ENCODE data around the gene HAVCR2.

The HAVCR2 gene

DNA sequence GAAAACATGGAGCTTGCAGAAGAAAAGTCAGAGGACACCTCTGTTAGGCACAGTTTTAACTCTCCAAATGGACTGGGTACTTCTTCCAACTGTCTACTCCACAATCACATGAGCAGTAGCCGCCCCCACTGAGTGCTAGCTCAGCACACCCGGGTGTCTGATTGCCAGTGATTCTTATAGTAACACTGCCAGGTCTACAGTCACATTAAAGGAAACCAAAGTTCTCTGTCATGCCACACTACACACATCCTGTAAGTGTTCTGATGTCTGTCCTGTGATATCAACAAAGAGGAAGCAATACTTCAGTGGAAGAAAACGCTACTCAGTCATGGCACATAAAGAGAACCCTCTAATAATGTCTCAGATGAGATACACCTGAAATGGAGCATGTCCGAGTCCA lies at the start of gene HAVCR2:
Gene HAVCR2 (minus strand): TSS at position 69 of the 400 bp plus-strand sequence. CDS start 61 bp downstream, at position 8.
- DNase-seq, result peak; percentile 54 to 58

GRCh38 chr5:157157293-157157891 lies 48.5 kb upstream of the HAVCR2 start:
- DNase-seq, result no peak

DNA sequence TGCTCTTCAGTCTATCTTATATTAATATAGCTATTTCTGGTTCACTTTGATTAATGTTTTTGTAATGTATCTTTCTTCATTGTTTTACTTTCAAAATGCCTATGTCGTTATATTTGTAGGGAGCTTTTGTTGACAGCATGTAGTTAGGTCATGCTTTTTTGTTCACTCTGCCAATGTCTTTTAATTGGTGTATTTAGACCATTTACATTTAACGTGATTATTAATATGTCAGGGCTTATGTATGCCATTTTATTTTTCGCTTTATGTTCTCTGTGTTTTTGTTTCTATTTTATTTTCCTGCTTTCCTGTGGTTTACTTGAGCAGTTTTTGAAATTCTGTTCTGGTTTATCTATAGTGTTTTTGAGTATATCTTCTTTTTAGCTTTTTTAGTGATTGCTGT lies 46.5 kb upstream of the HAVCR2 start:
- no peak for DNase-seq

DNA sequence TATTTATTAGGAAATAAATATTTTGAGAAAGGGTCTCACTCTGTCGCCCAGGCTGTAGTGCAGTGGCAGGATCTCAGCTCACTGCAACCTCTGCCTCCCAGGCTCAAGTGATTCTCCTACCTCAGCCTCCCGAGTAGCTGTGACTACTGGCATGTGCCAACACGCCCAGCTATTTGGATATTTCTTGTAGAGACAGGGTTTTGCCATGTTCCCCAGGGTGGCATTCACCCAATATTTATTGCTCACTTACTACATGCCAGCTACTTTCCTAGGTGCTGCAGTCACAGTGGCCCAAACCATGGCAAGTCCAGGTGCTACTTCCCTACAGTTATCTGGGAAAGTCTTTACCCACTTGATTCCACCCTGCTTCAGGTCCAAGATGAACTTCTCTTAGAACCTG lies 42.2 kb upstream of the HAVCR2 start:
- no peak for DNase-seq

- peak; percentile 77 to 89 for DNase-seq
These were observed 40.1 kb upstream of the HAVCR2 start for GRCh38 chr5:157148734-157149615.

GRCh38 chr5:157143127-157143971 lies 34.5 kb upstream of the HAVCR2 start:
- peak; percentile 30 to 59 for DNase-seq

- peak; percentile 97 to 98 for DNase-seq
These were observed 33.7 kb upstream of the HAVCR2 start, which contains the start of gene MED7 for GRCh38 chr5:157142317-157143126. Gene MED7, minus strand, starts transcription at chr5:157142865. Its CDS starts 3,434 bp downstream, at chr5:157139431.

DNA sequence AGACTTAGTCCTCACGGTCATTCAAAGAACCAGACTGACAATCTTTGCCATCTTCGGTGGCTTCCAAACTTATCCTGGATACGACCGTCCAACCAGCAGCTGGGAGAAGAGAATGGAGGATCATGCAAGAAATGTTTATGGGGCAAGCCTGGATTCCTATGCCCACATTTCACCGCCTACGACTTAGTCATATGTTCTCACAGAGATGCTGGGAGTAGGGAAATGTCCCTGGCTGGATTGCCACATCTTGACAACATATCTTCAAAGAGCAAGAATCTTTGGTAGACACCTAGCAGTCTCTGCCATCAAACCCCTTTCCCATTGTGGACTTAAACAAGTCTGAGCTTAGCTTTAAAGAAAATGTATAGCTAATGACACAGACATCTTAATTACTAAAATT lies 28.8 kb upstream of the HAVCR2 start:
- no peak for DNase-seq

DNA sequence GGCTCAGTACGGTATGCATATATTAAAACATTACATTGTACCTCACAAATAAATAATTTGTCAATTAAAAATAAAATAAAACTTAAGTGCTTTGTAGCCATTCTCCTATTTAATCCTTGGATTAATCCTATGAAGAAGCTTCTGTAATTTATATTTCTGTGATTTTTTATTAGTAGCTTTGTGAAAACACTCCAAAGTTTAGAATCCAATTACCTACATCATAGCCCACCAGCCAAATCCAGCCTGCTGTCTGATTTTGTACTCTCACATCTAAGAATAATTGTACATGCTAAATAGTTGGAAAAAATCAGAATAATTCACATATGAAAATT lies 23.4 kb upstream of the HAVCR2 start:
- DNase-seq, result no peak

GRCh38 chr5:157130925-157131324 lies 22.1 kb upstream of the HAVCR2 start:
- no peak for DNase-seq

- no peak for DNase-seq
These were observed 12.9 kb upstream of the HAVCR2 start for GRCh38 chr5:157121709-157122108.

- DNase-seq, result no peak
These were observed 11.3 kb upstream of the HAVCR2 start for GRCh38 chr5:157120102-157120501.

DNA sequence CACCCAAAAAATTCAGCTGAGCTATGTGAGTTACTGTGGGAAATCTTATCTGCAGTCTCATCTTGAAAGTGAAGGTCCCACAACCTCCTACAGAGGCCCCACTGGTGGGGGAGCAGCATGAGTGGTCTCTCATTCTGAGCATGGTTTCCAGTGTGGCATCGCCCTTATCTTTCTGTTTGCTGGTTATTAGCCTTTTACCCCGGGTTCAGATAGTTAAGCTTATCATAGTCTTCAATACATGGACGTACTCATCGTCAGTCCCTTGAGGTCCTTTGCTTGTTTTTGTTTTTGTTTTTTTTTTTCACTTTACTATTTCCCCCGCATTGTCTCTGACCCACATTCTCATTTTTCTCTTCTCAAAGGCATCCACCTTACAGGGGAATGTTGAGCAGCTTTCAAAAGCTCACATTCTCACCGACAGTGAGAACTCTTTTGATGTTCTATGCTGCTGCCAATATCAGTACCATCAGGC lies 7.7 kb upstream of the HAVCR2 start:
- DNase-seq, result no peak

DNA sequence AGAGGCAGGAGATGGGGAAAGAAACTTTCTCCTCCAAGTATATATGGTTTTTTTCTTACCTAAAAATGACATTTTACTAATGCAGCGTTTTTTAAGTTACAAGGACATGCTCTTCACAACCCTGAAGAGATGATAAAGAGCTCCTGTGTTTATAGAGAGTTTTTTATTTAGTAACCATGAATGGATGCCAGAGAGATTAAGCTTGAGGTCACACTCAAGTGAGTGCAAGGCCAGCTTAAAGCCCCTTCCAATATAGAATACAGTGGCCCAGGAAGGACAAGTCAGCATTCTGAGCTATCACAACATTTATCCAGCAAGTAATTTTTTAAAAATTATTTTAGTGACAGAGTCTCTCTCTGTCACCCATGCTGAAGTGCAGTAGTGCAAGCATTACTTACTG lies 6.7 kb upstream of the HAVCR2 start:
- no peak for DNase-seq

- no peak for DNase-seq
These were observed 6.2 kb upstream of the HAVCR2 start for GRCh38 chr5:157115012-157115411.

- DNase-seq, result peak in 1 of 2 donors; percentile 38
These were observed 4.2 kb upstream of the HAVCR2 start for GRCh38 chr5:157113002-157113401.

GRCh38 chr5:157109744-157110143 lies 900 bp upstream of the HAVCR2 start:
- peak; percentile 20 to 39 for DNase-seq

GRCh38 chr5:157107508-157107907 lies 1.3 kb downstream of the HAVCR2 start:
- no peak for DNase-seq

- peak; percentile 7 to 61 for DNase-seq
These were observed 2.0 kb downstream of the HAVCR2 start for GRCh38 chr5:157106630-157107461.

DNA sequence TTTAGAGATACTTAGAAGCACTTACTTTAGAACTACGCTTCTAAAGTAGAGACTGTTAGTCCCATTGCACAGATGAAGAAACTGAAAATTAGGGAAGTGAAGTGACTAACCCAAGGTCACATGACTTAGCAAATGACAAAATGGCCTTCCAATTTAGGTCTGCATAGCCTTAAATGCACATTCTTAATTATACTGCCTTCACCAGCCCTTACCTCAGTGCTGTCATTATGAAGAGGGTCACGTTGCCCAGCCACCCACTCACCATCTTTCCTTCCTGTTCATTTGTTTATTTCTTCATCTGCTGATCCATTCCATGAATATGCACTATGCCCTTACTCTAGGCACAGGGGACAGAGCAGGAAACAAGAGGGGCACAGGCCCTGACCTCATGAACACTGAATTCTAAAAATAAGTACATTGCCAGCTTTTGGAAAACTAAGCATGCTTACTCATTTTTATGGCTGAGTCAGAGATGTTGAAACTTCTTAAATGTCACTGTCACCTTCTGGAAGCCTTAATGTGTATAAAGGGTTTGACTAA lies 8.6 kb downstream of the HAVCR2 start:
- DNase-seq, result peak in 1 of 2 donors; percentile 51

Measured in CD4-positive, alpha-beta T cell treated with Interleukin-1 beta for 1 hour (primary cell).